Nephron progenitor cell (in vitro differentiated cells): ENCODE measurements around the gene KRT15.
A peak's percentile ranks its signal among the peaks of the same experiment; 100 is the strongest.

Experiments
- DNase-seq: peaks from one replicate; pipeline ENCODE4 v3.0.0; 2021
- H3K27ac Mint-ChIP-seq: 2 replicates; pipeline ENCODE4 v1.8.0; 2021; ENCODE audit warnings: mild to moderate bottlenecking, moderate library complexity, mixed read lengths
- H3K27me3 Mint-ChIP-seq: 2 replicates; pipeline ENCODE4 v1.8.0; 2021; ENCODE audit warnings: mild to moderate bottlenecking, low read depth, mixed read lengths; ENCODE audit not compliant: poor library complexity
- H3K36me3 Mint-ChIP-seq: 2 replicates; pipeline ENCODE4 v1.8.0; 2021; ENCODE audit warnings: low read depth, mixed read lengths
- H3K4me1 Mint-ChIP-seq: 2 replicates; pipeline ENCODE4 v1.8.0; 2021; ENCODE audit warnings: mixed read lengths
- H3K4me3 Mint-ChIP-seq: 2 replicates; pipeline ENCODE4 v1.8.0; 2021; ENCODE audit warnings: mild to moderate bottlenecking, moderate library complexity, mixed read lengths
- H3K9me3 Mint-ChIP-seq: 2 replicates; pipeline ENCODE4 v1.8.0; 2021; ENCODE audit warnings: mild to moderate bottlenecking, moderate library complexity, mixed read lengths
- TF ChIP-seq, protein P1 (sequence below): fragments of 200-600 bp; sonication (generic); IDR thresholded peaks from 2 replicates; pipeline ENCODE4 v1.5.0; 2021; ENCODE audit warnings: antibody characterized with exemption

KRT15 gene

DNA sequence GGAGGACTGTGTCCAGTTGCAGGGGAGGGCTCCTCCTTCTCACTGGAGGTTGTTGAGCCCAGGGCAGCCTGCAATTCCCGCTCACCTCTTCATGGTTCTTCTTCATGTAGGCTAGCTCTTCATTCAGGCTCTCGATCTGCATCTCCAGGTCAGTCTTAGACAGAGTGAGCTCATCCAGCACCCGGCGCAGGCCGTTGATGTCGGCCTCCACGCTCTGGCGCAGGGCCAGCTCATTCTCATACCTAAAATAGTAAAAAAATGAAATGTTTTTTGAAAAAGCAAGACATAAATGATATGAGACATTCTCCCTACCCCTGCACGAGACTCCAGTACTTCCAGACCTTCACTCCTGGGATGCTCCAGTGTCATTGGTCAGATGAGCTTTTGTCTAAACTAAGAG is 15.5 kb downstream of the KRT15 start:
- Mint-ChIP-seq H3K27me3 (peaks cover 2% of the 10 kb centered on the region), H3K36me3 (no peaks in the 10 kb centered on the region), H3K9me3 (no peaks in the 10 kb centered on the region), H3K4me1 (peaks cover 37% of the 10 kb centered on the region), H3K4me3 (no peak overlapping the region), H3K27ac (no peak overlapping the region)
- no peak for DNase-seq
- TF ChIP-seq, protein P1, sequence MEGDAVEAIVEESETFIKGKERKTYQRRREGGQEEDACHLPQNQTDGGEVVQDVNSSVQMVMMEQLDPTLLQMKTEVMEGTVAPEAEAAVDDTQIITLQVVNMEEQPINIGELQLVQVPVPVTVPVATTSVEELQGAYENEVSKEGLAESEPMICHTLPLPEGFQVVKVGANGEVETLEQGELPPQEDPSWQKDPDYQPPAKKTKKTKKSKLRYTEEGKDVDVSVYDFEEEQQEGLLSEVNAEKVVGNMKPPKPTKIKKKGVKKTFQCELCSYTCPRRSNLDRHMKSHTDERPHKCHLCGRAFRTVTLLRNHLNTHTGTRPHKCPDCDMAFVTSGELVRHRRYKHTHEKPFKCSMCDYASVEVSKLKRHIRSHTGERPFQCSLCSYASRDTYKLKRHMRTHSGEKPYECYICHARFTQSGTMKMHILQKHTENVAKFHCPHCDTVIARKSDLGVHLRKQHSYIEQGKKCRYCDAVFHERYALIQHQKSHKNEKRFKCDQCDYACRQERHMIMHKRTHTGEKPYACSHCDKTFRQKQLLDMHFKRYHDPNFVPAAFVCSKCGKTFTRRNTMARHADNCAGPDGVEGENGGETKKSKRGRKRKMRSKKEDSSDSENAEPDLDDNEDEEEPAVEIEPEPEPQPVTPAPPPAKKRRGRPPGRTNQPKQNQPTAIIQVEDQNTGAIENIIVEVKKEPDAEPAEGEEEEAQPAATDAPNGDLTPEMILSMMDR: no peak

DNA sequence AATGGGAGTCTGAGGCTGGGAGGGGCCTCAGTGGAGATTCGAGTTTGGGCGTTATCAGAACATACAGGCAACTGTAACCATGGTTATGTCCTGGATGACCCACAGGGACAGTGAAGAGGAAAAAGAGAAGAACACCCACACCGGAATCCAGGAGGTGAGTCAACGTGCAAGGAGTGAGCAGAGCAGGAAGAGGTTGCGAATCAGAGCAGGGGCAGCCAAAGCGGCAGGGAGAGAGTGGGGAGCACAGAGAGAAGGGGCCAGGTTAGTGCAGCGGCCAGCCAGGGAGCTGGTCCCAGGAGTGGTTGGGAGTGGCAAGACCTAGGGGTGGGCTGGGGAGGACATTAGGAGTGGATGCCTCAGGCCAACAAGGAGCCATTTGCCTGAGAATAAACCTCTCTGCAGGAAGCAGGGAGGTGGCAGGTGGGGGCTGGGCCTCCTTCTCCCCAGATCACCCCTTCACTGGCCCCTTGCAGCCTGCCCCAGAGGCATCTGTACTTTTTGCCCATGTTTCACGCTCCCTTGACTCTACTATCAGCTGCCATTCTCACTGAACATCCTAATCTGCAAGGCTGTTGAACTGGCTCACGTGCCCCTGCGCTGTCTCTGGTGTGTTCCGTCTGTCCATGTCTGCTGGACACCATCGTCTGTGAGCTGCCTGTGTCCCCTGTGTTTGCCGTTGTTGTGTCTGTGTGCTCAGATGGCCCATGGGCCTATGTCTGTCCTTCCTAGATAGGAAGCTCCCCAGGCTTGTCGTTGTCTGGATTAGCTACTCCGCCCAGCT is 18.4 kb downstream of the KRT15 start:
- no peak for DNase-seq

DNA sequence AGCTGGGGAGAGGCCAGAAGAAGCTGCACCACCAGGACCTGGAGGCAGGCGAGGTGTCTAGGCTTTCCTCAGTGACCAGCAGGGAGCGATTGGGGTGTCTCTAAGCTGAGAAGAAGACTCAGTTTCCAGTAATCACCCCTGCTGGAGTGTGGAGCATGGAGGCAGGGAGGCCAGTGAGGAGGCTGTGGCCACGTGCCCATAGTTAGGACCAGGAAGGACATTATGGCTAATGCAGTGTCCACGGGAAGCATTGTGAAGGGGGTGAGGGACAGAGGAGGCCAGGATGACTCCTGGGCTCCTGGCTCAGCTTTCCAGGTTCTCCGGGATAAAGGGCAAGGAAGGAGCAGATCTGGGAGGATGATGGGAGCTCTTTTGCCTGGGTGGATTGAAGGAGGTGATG is 19.0 kb downstream of the KRT15 start:
- H3K27me3 Mint-ChIP-seq: peaks cover 2% of the 10 kb centered on the region
- H3K36me3 Mint-ChIP-seq: no peaks in the 10 kb centered on the region
- H3K4me3 Mint-ChIP-seq: no peak overlapping the region

More for the DNA sequence above, 18.4 kb downstream of the KRT15 start:
- Mint-ChIP-seq H3K27me3 (peaks cover 2% of the 10 kb centered on the region), H3K36me3 (no peaks in the 10 kb centered on the region), H3K4me3 (no peak overlapping the region), H3K4me1 (peaks cover 38% of the 10 kb centered on the region), H3K27ac (peak overlapping the region; percentile 40), H3K9me3 (no peaks in the 10 kb centered on the region)
- TF ChIP-seq, protein P1: no peak

DNA sequence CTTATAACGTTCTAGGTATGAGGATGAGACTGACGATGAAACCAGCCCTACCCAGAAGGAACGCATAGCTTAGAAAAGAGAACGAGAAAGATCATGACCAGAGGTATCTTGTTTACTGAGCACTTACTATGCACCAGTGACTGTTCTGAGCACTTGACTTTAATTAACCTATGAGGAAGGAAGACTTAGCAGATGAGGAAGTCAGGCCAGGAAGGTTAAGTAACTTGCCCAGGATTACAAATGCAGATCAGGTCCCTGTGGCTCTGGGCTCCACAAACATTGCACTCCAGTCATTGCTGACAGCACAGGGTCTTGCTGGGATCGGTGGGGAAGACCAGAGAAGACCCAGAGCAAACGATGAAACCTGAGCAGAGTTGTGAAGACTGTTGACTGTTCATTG is 20.4 kb downstream of the KRT15 start:
- Mint-ChIP-seq H3K27me3 (peaks cover 2% of the 10 kb centered on the region), H3K9me3 (no peaks in the 10 kb centered on the region), H3K36me3 (no peaks in the 10 kb centered on the region), H3K27ac (no peak overlapping the region), H3K4me3 (no peak overlapping the region), H3K4me1 (peaks cover 49% of the 10 kb centered on the region)
- no peak for DNase-seq
- TF ChIP-seq, protein P1: no peak

More for the DNA sequence above, 19.0 kb downstream of the KRT15 start:
- H3K9me3 Mint-ChIP-seq: no peaks in the 10 kb centered on the region
- no peak for DNase-seq
- TF ChIP-seq, protein P1: no peak
- H3K27ac Mint-ChIP-seq: no peak overlapping the region
- H3K4me1 Mint-ChIP-seq: peaks cover 45% of the 10 kb centered on the region

DNA sequence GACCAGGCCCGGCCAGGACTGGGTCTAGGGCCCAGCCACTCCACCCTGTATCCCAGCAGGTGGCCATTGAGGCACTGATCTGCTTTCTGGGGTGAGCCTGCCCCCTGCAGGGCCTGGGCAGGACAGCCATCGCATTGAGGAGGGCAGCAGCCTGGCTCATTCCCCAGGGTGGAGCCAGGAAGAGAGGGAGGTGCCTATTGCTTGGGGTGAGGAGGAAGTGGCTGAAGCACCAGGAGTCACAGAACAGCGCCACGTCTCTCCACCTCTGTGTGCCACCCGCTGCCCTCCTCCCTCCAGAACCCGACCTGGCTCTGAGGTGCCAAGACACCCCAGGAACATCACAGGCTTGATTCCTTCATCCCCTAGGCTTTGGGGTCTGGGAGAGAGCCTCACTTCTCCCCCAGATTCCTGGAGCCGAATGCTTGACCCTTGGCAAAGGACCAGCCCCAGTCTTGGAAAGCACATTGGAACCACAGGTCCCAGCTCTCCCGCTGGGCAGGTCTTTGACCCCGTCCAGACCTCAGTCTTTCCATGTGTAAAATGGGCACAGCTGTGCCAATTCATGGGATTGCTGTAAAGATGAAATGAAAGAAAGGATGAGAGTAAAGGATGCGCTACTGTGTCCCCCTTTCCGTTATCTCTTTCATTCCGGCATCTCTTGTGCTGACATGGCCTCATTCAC is 21.7 kb downstream of the KRT15 start:
- H3K4me3 Mint-ChIP-seq: no peak overlapping the region
- peak; percentile 63 for DNase-seq
- no peaks in the 10 kb centered on the region for H3K36me3 Mint-ChIP-seq
- H3K27ac Mint-ChIP-seq: no peak overlapping the region
- no peaks in the 10 kb centered on the region for H3K9me3 Mint-ChIP-seq
- TF ChIP-seq, protein P1: peak; percentile 61
- H3K27me3 Mint-ChIP-seq: peaks cover 2% of the 10 kb centered on the region
- H3K4me1 Mint-ChIP-seq: peaks cover 50% of the 10 kb centered on the region
